Stimulated activated CD4-positive, alpha-beta T cell treated with anti-CD3 and anti-CD28 coated beads, Interleukin-1b, Interleukin-23, amount 100 ng/mL, for 24 hours (primary cell): ENCODE measurements around the gene RPS19BP1.

Source experiments
- DNase-seq, 4 experiments: peaks; one replicate each; pipeline ENCODE4 v3.0.0-alpha.2; 2020; ENCODE audit warnings: low read depth in 4 of 4, low spot score in 1 of 4

Gene RPS19BP1

GRCh38 chr22:39532215-39533073 lies at the start of gene RPS19BP1:
TSS of gene RPS19BP1 (minus strand) at chr22:39532748. CDS start at chr22:39532738, 10 bp downstream.
- peak; percentile 96 to 99 (median 98) for DNase-seq

- no peak for DNase-seq
These were observed 48.8 kb upstream of the RPS19BP1 start for GRCh38 chr22:39581303-39581702.

- no peak for DNase-seq
These were observed 48.2 kb upstream of the RPS19BP1 start for GRCh38 chr22:39580795-39581194.

GRCh38 chr22:39580006-39580441 lies 47.5 kb upstream of the RPS19BP1 start:
- DNase-seq = no peak

GRCh38 chr22:39577900-39578299 lies 45.4 kb upstream of the RPS19BP1 start:
- DNase-seq = no peak

GRCh38 chr22:39577366-39577765 lies 44.8 kb upstream of the RPS19BP1 start:
- DNase-seq = no peak

GRCh38 chr22:39576027-39576426 lies 43.5 kb upstream of the RPS19BP1 start:
- no peak for DNase-seq

- DNase-seq = no peak
These were observed 42.9 kb upstream of the RPS19BP1 start for GRCh38 chr22:39575552-39575825.

GRCh38 chr22:39574779-39575551 lies 42.4 kb upstream of the RPS19BP1 start:
- no peak for DNase-seq

GRCh38 chr22:39571538-39571937 lies 39.0 kb upstream of the RPS19BP1 start:
- no peak for DNase-seq

- no peak for DNase-seq
These were observed 38.1 kb upstream of the RPS19BP1 start, which contains the start of gene CACNA1I for GRCh38 chr22:39570665-39571064. TSS of gene CACNA1I (plus strand) at chr22:39570753. CDS start at chr22:39570753, 0 bp downstream.

GRCh38 chr22:39570226-39570625 lies 37.7 kb upstream of the RPS19BP1 start:
- no peak for DNase-seq

- DNase-seq = no peak
These were observed 36.5 kb upstream of the RPS19BP1 start for GRCh38 chr22:39569066-39569465.

- DNase-seq = no peak
These were observed 35.9 kb upstream of the RPS19BP1 start for GRCh38 chr22:39568278-39568981.

GRCh38 chr22:39567135-39567946 lies 34.8 kb upstream of the RPS19BP1 start:
- no peak for DNase-seq

- no peak for DNase-seq
These were observed 32.9 kb upstream of the RPS19BP1 start for GRCh38 chr22:39565414-39565944.

- no peak for DNase-seq
These were observed 31.3 kb upstream of the RPS19BP1 start for GRCh38 chr22:39563571-39564428.

- no peak for DNase-seq
These were observed 30.4 kb upstream of the RPS19BP1 start for GRCh38 chr22:39562839-39563489.

GRCh38 chr22:39560127-39560526 lies 27.6 kb upstream of the RPS19BP1 start:
- no peak for DNase-seq
